ENCODE data around the gene KRT85. TPM values are rescaled to one million over a fixed set of nuclear protein-coding genes. Genes with fewer than 3 reads are reported as not detected.

Gene KRT85
- total RNA-seq, 1 donor from 2014 or later: not detected

GRCh38 chr12:52394836-52395405 lies 27.6 kb upstream of the KRT85 start:
- ATAC-seq: no peak

- peak; percentile 1 for ATAC-seq
Measured at GRCh38 chr12:52392465-52393007, 25.3 kb upstream of the KRT85 start.

GRCh38 chr12:52391618-52392002 lies 24.3 kb upstream of the KRT85 start:
- no peak for ATAC-seq

GRCh38 chr12:52390739-52391617 lies 23.7 kb upstream of the KRT85 start:
- peak; percentile 38 for ATAC-seq

GRCh38 chr12:52389313-52390207 lies 22.3 kb upstream of the KRT85 start:
- ATAC-seq: peak; percentile 70

- no peak for ATAC-seq
Measured at GRCh38 chr12:52387859-52388258, 20.6 kb upstream of the KRT85 start.

GRCh38 chr12:52385226-52385702 lies 18.0 kb upstream of the KRT85 start, which contains the start of gene KRT84:
KRT84 (minus strand) TSS chr12:52385652; CDS start chr12:52385585, 67 bp downstream.
- ATAC-seq: no peak

GRCh38 chr12:52383331-52383730 lies 16.1 kb upstream of the KRT85 start:
- ATAC-seq: no peak

- ATAC-seq: no peak
Measured at GRCh38 chr12:52382854-52383253, 15.6 kb upstream of the KRT85 start.

GRCh38 chr12:52381206-52381605 lies 13.9 kb upstream of the KRT85 start:
- ATAC-seq: no peak

GRCh38 chr12:52380271-52380694 lies 13.0 kb upstream of the KRT85 start:
- peak; percentile 47 for ATAC-seq

- ATAC-seq: no peak
Measured at GRCh38 chr12:52379536-52379935, 12.3 kb upstream of the KRT85 start.

- no peak for ATAC-seq
Measured at GRCh38 chr12:52378091-52378490, 10.8 kb upstream of the KRT85 start.

GRCh38 chr12:52377266-52377665 lies 10.0 kb upstream of the KRT85 start:
- ATAC-seq: no peak

GRCh38 chr12:52372216-52373154 lies 5.2 kb upstream of the KRT85 start:
- ATAC-seq: peak; percentile 81

GRCh38 chr12:52371716-52372115 lies 4.4 kb upstream of the KRT85 start:
- no peak for ATAC-seq

- no peak for ATAC-seq
Measured at GRCh38 chr12:52370926-52371608, 3.8 kb upstream of the KRT85 start.

GRCh38 chr12:52369809-52370208 lies 2.5 kb upstream of the KRT85 start:
- ATAC-seq: no peak

GRCh38 chr12:52369211-52369610 lies 1.9 kb upstream of the KRT85 start:
- no peak for ATAC-seq

- ATAC-seq: no peak
Measured at GRCh38 chr12:52368508-52368907, 1.2 kb upstream of the KRT85 start.

GRCh38 chr12:52367876-52368275 lies 595 bp upstream of the KRT85 start:
- no peak for ATAC-seq

Data from esophagus mucosa (tissue), 1 donor.